NCI-H345 (cell line): ENCODE data around the gene FAM200B.
"Not testable (repeated sequence)": the region's sequence is repeated elsewhere in the genome, so short reads cannot be mapped to it uniquely, and the experiment has no call there.

ENCODE experiments used
- DNase-seq: peaks from one replicate; lab custom pipeline; 2025; lab: John Stamatoyannopoulos, UW

Gene FAM200B

GRCh38 chr4:15695729-15696128 lies 14.1 kb downstream of the FAM200B start:
- no peak for DNase-seq

GRCh38 chr4:15696866-15697265 lies 15.2 kb downstream of the FAM200B start:
- no peak for DNase-seq

DNA sequence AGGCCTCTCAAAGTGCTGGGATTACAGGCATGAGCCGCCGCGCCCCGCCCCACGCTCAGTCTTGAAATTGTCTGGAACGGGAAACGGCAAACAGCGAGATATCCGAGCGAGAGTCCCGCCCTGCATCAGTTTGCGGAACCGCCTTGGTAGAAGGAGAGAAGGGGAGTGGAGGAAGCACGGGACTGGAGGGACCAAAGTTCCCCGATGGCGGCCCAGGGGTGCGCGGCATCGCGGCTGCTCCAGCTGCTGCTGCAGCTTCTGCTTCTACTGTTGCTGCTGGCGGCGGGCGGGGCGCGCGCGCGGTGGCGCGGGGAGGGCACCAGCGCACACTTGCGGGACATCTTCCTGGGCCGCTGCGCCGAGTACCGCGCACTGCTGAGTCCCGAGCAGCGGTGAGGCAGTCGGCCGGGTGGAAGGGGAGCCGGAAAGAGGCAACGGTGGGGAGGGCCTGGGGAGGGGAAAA lies 21.3 kb downstream of the FAM200B start, which contains the start of gene BST1:
Gene BST1 (plus strand): TSS at position 125 of the 463 bp plus-strand sequence. CDS start 80 bp downstream, at position 205.
- no peak for DNase-seq

- DNase-seq = no peak
Observed at GRCh38 chr4:15703439-15703838, 21.8 kb downstream of the FAM200B start.

GRCh38 chr4:15704129-15704528 lies 22.5 kb downstream of the FAM200B start:
- DNase-seq = no peak

DNA sequence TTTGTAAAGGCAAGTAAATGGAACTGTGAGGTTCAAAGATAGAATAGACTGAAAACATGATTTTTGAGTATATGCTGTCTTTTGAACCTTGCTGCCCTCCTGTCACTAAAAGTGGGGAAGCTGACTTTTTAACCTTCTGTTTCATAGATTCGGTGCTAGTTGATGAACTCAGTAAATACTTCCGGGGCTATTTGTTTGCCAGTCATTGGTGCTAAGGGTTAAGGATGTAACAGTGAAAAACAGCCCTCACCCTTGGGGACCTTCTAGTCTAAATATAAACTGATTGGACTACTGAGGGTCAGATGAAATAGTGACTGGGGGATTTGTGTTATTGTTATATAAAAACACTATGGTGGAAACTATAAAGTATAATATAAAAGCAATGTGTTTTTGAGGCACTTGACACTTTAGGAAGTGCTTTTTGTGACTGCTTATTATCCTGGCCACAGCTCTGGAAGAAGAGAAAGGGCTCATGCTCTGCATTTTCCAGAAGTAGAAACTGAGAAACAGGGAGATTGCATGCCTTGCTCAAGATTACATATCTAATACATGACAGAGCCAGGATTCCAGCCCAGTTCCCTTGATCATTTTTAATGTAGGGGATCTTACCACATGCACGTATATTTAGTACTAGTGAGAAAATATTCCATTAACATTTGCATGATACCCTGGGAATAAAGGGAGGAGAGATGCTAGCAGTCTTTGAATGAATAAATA lies 25.2 kb downstream of the FAM200B start:
- no peak for DNase-seq

DNA sequence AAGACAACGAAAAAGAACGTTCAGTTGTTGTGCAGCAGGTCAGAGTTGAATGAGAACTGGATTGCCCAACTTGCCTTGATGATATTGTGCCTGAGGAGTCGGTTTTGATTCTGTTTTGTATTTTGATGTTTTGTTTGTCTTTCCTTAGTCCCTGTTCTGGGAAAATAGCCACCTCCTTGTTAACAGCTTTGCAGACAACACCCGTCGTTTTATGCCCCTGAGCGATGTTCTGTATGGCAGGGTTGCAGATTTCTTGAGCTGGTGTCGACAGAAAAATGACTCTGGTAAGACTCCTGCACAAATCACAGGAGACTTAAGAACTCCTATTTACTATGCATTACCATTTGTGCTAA lies 25.7 kb downstream of the FAM200B start:
- DNase-seq = no peak

- no peak for DNase-seq
Observed at GRCh38 chr4:15711762-15712161, 30.1 kb downstream of the FAM200B start.

- DNase-seq = no peak
Observed at GRCh38 chr4:15712214-15712613, 30.6 kb downstream of the FAM200B start.

- no peak for DNase-seq
Observed at GRCh38 chr4:15714141-15714540, 32.5 kb downstream of the FAM200B start.

DNA sequence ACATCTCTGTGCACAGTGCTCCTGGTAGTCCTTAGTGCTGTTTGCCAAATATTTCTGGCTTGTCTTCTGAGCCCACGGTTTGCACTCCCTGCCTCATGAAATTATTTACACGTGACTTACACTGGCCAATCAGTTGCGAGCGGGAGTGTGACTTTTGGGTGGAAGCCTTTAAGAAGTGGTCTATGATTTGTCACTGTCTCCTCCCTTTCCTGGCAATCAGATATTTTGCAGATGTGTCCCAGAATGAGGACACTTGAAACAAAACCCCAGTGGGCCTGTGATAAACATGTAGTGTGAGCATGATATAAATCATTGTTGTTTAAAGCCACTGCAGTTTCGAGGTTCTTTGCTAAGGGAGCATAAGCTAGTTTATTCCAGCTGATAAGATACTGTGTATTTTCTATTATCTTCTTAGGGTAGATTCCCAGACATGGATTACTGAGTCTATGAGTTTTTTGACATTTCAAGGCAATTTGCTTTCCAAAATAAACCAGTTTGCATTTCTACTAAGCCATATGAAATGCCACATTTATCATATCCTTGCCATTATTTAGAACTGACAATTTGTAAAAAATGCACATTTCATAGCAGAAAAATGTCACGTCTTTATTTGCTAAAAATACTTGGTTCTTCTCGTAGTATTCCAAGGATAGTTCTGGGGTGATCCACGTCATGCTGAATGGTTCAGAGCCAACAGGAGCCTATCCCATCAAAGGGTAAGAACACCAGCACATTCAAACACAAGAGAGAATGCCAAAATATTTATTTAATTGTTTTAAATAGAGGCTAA lies 33.2 kb downstream of the FAM200B start:
- no peak for DNase-seq

- DNase-seq = no peak
Observed at GRCh38 chr4:15716115-15716514, 34.5 kb downstream of the FAM200B start.

DNA sequence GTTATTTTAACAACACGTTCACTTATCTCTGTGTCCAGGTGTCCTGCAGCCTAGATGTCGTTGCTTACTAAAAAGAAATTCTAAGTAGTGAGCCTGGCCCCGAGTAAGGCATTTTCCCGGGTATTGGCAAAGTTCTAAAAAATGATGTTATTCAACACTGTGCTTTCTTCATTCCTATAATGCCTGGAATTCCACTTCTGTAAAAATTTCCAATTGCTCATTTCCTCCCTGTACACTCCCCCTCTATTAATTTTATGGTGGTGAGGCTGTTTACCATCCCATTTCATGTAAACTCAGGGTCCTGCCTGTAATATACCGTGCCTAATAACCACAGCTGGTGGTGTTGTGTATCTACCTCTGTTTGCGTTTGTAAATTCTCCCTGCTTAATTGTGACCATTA lies 35.5 kb downstream of the FAM200B start:
- no peak for DNase-seq

- no peak for DNase-seq
Observed at GRCh38 chr4:15717657-15718416, 36.2 kb downstream of the FAM200B start.

DNA sequence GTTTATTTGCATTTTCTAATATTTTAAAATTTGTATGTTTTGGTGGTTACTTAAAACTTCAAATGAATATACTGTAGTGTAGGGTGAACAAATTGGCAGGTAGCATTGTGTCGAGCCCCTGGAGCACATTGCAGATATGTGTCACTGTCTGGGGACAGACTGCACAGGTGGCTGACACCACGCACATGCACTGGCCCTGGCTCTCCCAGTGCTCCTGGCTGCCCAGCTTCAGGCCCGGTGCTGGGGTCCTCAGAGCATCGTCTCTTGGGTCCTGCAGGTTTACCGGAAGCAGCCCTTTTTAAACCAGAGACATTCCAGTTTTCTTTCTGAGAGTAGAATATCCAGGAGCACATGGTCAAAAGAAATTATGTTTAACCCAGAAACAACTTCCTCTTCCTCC lies 36.8 kb downstream of the FAM200B start:
- DNase-seq = no peak

- DNase-seq = no peak
Observed at GRCh38 chr4:15718959-15719358, 37.3 kb downstream of the FAM200B start.

DNA sequence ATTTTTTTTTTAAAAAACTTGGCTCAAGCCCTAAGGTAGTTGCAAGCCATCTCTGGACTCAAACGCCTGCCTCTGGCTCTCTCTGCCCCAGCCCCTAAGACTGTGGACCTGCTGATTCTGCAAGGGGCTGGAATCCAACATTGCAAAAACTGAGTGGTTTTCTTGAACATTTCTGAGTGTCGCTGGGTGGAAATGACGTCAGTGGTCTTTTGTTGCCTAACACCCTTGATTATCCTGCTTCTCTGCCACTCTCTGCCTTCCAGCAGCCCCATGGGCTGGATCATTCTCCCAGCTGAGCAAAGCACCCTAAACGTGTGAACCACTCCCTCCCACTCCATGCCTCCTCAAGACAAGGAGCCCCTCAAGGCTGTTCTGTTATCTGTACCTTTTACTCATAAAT lies 37.9 kb downstream of the FAM200B start:
- DNase-seq = no peak

DNA sequence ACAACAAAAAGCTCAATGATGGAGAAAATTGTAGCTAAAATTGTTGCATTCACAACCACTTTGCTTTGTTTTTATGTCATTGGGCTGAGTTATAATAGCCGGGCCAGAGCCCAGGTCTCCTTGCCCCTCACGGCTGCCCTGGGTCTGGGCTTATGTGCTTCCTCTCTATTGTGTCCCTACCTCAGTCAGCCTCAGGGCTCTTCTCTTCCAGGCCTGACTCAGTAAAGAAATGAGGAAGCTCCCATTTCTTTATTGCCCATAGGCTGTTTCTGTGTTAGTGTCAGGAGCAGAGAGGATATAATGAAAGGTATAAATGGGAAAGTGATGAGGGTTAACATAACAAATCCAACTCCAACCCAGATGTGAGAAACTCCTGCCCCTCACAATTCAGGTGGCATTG lies 39.2 kb downstream of the FAM200B start:
- DNase-seq = no peak

DNA sequence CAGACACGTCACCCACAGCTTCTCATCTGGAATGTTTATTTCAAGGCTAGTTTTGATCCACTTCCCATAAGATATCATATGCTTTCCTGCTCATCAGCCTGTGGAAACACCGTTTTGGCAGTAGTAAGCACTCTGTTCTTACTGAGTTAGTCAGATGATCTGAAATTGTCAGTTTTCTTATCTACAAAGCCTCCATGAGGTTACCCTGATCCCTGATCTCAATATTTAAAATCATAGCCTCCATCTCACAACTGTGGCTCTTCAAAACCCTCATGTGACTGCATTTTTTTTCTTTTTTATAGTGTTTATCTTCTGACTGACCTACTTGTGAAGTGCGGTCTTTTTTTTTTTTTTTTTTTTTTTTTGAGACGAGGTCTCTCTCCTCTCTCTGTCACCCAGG lies 44.0 kb downstream of the FAM200B start:
- DNase-seq = no peak

DNA sequence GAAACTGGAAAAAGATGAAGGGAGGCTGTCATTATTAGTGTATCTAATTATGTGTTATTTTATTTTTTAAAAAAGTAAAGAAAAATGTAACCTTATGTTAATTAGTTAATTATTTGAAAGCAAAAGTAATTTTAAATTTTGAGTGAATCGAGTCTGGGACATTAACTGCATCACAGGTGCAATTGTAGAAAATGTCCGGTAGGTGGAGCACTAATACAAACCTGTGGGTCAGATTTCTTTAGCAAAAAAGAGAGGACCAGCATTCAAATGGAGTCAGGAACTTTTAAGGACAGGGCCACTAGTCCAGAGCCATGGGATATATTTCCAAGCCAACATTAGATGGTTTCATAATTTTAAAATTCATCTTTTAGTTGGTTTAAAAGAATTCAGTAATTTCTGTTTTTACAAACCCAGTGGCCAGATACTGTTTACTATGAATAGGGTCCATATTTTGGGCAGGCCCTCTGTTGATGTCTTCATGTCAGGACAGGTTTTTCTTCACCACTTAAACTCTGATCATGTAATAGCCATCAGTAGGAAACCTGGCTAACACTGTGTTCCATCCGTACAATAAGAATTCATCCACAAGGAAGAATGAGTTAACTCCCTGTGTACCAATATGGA lies 48.4 kb downstream of the FAM200B start:
- no peak for DNase-seq

DNA sequence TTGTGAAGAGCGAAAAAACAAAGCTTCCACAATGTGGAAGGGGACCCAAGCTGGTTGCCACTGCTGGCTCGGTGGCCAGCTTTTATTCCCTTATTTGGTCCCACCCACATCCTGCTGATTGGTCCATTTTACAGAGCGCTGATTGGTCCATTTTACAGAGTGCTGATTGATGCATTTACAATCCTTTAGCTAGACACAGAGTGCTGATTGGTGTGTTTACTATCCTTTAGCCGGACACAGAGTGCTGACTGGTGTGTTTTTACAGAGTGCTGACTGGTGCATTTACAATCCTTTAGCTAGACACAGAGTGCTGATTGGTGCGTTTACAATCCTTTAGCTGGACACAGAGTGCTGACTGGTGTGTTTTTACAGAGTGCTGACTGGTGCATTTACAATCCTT lies 51.4 kb downstream of the FAM200B start:
- DNase-seq = not testable (repeated sequence)

GRCh38 chr4:15735536-15735935 lies 53.9 kb downstream of the FAM200B start:
- no peak for DNase-seq
